Measurements from ENCODE around the gene SH3PXD2A. TPM values are rescaled to one million over a fixed set of nuclear protein-coding genes. Genes with fewer than 3 reads are reported as not detected.
A peak's percentile ranks its signal among the peaks of the same experiment; 100 is the strongest.

Gene SH3PXD2A
- total RNA-seq, 1 experiment from 2014 or later, result 6.3 TPM

DNA sequence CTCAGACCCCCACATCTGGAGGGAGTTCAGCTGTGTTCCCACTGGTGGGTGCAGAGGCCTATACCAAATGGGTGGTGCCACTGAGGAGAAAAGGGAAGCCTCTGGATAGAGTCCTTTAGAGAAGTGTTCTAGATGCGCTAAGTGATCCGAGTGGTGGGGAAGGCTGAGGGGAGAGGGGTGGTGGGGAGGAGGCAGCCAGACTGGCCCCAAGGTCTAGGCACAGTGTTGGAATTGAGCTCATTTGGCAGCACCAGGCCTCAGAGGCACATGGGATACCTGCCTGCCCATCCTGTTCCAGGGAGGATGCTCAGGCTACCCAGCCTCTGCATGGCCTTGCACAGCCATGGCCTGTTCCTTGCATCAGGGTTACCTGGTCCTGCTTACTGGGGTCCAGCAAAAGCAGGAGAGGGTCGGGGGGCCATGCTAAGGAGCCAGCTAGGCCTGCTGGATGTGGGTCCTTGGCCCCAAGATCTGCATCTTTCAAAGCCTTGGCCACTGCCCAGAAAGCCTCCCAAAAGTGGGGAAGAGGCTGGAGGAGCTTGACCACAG lies 262.3 kb downstream of the SH3PXD2A start:
- Mint-ChIP-seq H3K9me3 (ENCODE audit: unreplicated experiment) (no peaks in the 10 kb centered on the region), H3K27ac (ENCODE audit: unreplicated experiment) (no peak overlapping the region), H3K4me3 (ENCODE audit: unreplicated experiment) (no peak overlapping the region), H3K4me1 (ENCODE audit: low read depth, unreplicated experiment) (no peaks in the 10 kb centered on the region), H3K27me3 (ENCODE audit: insufficient read depth, unreplicated experiment) (no peaks in the 10 kb centered on the region), H3K36me3 (ENCODE audit: insufficient read depth, unreplicated experiment) (no peaks in the 10 kb centered on the region)
- Histone ChIP-seq H3K4me3 (ENCODE audit: low read depth, low read length) (no peak overlapping the region), H3K4me1 (no peaks in the 10 kb centered on the region), H3K36me3 (ENCODE audit: control insufficient read depth, insufficient read depth, low read length) (no peaks in the 10 kb centered on the region), H3K27me3 (replicated peaks; ENCODE audit: control insufficient read depth, insufficient read depth, low read length) (no peaks in the 10 kb centered on the region), H3K9me3 (no peaks in the 10 kb centered on the region)
- no peak for DNase-seq
- ChIA-PET CTCF (interaction anchor here (0.6 to 1.9 kb wide), 17 partner anchors 10 to 176 kb away, joined by 3 to 9 read pairs (median 4); partner anchors contain the start of gene NEURL1), POLR2A (no interaction called here)
- TF ChIP-seq, protein P1, sequence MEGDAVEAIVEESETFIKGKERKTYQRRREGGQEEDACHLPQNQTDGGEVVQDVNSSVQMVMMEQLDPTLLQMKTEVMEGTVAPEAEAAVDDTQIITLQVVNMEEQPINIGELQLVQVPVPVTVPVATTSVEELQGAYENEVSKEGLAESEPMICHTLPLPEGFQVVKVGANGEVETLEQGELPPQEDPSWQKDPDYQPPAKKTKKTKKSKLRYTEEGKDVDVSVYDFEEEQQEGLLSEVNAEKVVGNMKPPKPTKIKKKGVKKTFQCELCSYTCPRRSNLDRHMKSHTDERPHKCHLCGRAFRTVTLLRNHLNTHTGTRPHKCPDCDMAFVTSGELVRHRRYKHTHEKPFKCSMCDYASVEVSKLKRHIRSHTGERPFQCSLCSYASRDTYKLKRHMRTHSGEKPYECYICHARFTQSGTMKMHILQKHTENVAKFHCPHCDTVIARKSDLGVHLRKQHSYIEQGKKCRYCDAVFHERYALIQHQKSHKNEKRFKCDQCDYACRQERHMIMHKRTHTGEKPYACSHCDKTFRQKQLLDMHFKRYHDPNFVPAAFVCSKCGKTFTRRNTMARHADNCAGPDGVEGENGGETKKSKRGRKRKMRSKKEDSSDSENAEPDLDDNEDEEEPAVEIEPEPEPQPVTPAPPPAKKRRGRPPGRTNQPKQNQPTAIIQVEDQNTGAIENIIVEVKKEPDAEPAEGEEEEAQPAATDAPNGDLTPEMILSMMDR (IDR thresholded peaks at IDR 0.05; ENCODE audit: insufficient read depth in 1 of 2, low read depth in 1 of 2, low read length in 1 of 2, severe bottlenecking in 1 of 2, unreplicated experiment in 1 of 2), result no peak
- no TSS peak for BruUV-seq (replicated peaks)
- intact Hi-C loops (cut with micrococcal nuclease; ENCODE audit: unreplicated experiment), result loop anchor here (5.0 to 10.0 kb wide), 3 partner anchors 86 to 262 kb away; partner anchors contain the start of gene SH3PXD2A

DNA sequence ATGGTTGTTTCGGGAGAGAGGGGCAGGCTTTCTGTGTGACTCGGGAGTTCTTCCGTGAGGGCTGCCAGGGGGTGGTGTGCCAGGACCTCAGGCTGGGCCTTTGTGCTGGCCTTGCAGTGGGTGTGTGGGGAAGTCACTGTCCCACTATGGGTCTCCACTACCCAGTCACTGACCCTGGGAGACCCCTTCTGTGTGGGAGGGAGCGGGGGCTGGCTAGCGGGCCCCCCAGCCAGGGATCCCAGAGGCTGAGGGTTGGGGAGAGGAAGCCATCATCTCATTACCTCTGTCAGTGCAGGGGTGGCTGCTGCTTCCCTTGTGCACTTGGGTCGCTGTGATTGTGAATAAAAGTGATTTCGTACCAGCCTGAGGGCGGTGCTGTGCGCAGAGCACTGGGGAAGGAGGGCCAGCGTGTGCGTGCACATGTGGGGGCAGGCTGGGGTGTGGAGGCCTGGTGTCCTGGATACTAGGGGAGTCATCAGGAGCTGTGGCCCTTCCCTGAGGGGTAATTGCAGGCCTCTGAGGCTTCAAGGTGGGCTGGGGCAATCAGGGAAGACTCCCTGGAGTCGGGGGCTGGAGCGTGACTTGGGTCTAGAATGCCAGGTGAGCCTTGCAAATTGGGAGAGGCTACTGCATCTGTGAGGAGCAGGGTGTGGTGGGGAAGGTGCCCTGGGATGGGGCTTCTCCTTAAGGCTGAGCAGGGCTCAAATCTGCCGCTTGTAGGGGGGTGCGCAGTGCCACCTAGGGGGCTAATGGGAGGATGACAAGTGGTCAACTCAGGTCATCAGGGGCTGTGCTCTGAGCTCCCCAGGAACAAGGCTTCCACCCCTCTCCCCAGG lies 263.0 kb downstream of the SH3PXD2A start:
- Mint-ChIP-seq H3K4me3 (ENCODE audit: unreplicated experiment) (no peak overlapping the region), H3K36me3 (ENCODE audit: insufficient read depth, unreplicated experiment) (no peaks in the 10 kb centered on the region), H3K27me3 (ENCODE audit: insufficient read depth, unreplicated experiment) (no peaks in the 10 kb centered on the region), H3K27ac (ENCODE audit: unreplicated experiment) (no peak overlapping the region), H3K9me3 (ENCODE audit: unreplicated experiment) (peaks cover 2% of the 10 kb centered on the region), H3K4me1 (ENCODE audit: low read depth, unreplicated experiment) (no peaks in the 10 kb centered on the region)
- TF ChIP-seq, protein P1 (IDR thresholded peaks at IDR 0.05; ENCODE audit: insufficient read depth in 1 of 2, low read depth in 1 of 2, low read length in 1 of 2, severe bottlenecking in 1 of 2, unreplicated experiment in 1 of 2), result peak; percentile 89 to 92
- Histone ChIP-seq H3K36me3 (ENCODE audit: control insufficient read depth, insufficient read depth, low read length) (no peaks in the 10 kb centered on the region), H3K9me3 (peaks cover 2% of the 10 kb centered on the region; the same call in 1 of the 2 replicates), H3K27me3 (replicated peaks; ENCODE audit: control insufficient read depth, insufficient read depth, low read length) (no peaks in the 10 kb centered on the region), H3K4me3 (ENCODE audit: low read depth, low read length) (no peak overlapping the region), H3K4me1 (no peaks in the 10 kb centered on the region)
- ChIA-PET POLR2A (interaction anchor here (0.6 kb wide), 1 partner anchor 141 kb away, joined by 3 read pairs; no protein-coding TSS in a partner anchor), CTCF (interaction anchor here (0.6 to 1.9 kb wide), 17 partner anchors 11 to 176 kb away, joined by 3 to 9 read pairs (median 4); partner anchors contain the start of gene NEURL1)
- intact Hi-C loops (cut with micrococcal nuclease; ENCODE audit: unreplicated experiment), result loop anchor here (1.0 to 10.0 kb wide), 4 partner anchors 85 to 262 kb away; partner anchors contain the start of gene SH3PXD2A
- BruUV-seq (replicated peaks), result no TSS peak
- peak; percentile 63 to 77 for DNase-seq

DNA sequence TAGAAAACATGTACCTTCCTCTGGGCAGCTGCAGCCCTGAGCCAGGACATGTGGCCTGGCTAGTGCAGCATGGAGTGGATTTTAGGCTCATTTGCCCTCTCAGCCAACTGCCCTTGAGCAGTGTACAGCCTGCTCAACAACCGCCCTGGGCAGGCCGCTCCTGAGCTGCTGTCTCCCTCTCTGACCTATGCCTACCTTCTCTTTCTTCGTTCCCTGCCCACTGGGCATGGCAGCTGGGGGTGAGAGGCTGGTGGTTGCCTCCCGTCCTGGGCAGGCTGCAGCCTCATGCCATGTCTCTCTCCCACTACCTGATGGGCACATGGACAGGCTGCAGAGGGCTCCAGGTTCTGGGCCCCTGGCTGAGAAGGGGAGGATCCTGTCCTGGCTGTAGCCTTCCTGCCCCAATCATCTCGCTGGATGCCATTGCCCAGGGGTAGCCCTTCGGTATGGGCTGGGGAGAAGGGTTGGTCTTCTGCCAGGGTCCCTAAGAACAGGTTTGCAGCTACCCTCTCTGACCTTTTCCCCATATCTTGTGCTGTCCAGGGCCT lies 264.6 kb downstream of the SH3PXD2A start:
- DNase-seq, result no peak
- H3K9me3 Mint-ChIP-seq (ENCODE audit: unreplicated experiment), result peaks cover 16% of the 10 kb centered on the region
- no peak overlapping the region for H3K4me3 Mint-ChIP-seq (ENCODE audit: unreplicated experiment)
- no peaks in the 10 kb centered on the region for H3K4me1 Mint-ChIP-seq (ENCODE audit: low read depth, unreplicated experiment)
- TF ChIP-seq, protein P1 (IDR thresholded peaks at IDR 0.05; ENCODE audit: insufficient read depth in 1 of 2, low read depth in 1 of 2, low read length in 1 of 2, severe bottlenecking in 1 of 2, unreplicated experiment in 1 of 2), result no peak
- intact Hi-C loops (cut with micrococcal nuclease; ENCODE audit: unreplicated experiment), result loop anchor here (5.0 to 10.0 kb wide), 3 partner anchors 84 to 264 kb away; partner anchors contain the start of gene SH3PXD2A
- no peaks in the 10 kb centered on the region for H3K4me1 ChIP-seq
- H3K27me3 Mint-ChIP-seq (ENCODE audit: insufficient read depth, unreplicated experiment), result no peaks in the 10 kb centered on the region
- H3K36me3 Mint-ChIP-seq (ENCODE audit: insufficient read depth, unreplicated experiment), result no peaks in the 10 kb centered on the region
- H3K27ac Mint-ChIP-seq (ENCODE audit: unreplicated experiment), result no peak overlapping the region
- POLR2A ChIA-PET, result no interaction called here
- H3K9me3 ChIP-seq, result peaks cover 4% of the 10 kb centered on the region; the same call in 1 of the 2 replicates
- H3K4me3 ChIP-seq (ENCODE audit: low read depth, low read length), result no peak overlapping the region
- no TSS peak for BruUV-seq (replicated peaks)
- CTCF ChIA-PET, result no interaction called here
- no peaks in the 10 kb centered on the region for H3K36me3 ChIP-seq (ENCODE audit: control insufficient read depth, insufficient read depth, low read length)
- H3K27me3 ChIP-seq (replicated peaks; ENCODE audit: control insufficient read depth, insufficient read depth, low read length), result no peaks in the 10 kb centered on the region

Measured in Caco-2 (cell line).